Renal cortical epithelial cell (primary cell): Measurements from ENCODE around the gene ELAPOR1. TPM values are rescaled to one million over a fixed set of nuclear protein-coding genes. Genes with fewer than 3 reads are reported as not detected.
"Not testable (repeated sequence)": the region's sequence is repeated elsewhere in the genome, so short reads cannot be mapped to it uniquely, and the experiment has no call there.

Experiments
- DNase-seq: peaks from one replicate; pipeline ENCODE4 v3.0.0-alpha.2; 2011; ENCODE audit warnings: low read depth
- total RNA-seq: library from RNA; depleted of rRNA; stranded (reverse); fragments of >200 nt; gene quantifications from 2 replicates; pipeline ENCODE4 v1.2.3, GENCODE V29; 2014

Gene ELAPOR1
- total RNA-seq, 1 donor from 2014 or later = 0.99 TPM

DNA sequence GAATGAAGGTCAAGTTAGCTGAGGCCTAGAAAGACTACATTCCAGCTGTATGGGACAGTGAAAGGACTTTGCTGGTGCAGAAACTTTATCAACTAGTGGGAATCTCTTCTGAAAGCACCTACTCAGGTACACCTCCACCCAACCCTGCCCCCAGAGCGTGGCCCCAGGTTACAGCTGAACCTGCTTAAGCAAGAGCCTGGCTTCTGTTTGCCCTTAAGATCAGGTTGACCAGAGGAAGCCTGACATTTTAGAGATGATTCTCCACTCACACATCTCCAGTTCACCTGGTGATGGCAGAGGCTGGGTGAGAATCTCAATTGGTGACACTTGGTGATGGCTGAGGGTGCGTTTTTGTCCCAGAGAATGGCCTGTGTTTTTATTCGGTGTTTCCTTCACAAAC is 24.0 kb downstream of the ELAPOR1 start:
- DNase-seq = no peak

DNA sequence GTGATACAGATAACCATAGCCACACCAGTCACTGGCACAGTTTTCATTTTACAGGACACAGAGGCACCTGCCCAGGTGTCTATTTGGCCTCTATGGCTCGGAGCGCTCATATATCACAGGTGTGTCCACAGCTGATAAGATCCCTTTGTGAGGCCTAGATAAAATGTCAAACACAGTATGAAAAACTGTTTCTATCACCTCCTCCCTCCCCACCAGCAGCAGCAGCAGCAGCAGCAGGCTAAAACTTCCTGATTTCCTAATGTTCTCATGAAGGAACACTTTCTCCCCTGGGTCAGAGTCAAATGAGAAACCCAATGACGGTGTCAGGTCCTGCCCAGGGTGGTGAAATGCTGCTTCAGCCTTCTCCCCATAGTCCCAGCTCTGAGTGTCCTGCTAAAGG is 24.4 kb downstream of the ELAPOR1 start:
- no peak for DNase-seq

DNA sequence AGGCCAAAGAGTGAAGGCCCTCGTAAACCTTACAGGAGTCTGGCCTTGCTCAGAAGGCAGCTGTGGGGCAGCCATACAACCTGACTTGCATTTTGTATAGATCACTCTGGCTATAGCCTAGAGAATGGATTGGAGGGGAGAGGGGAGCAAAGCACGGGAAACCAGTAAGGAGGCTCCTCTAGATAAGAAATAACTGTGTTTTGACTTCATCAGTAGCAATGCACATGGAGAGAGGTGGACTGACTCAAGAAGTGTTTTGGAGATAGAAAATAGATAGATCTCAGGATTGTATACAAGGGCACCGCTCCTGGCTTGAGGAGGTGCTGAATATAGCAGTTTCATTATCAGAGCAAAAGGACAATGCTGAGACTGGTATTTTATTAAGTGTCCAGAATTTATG is 26.5 kb downstream of the ELAPOR1 start:
- no peak for DNase-seq

DNA sequence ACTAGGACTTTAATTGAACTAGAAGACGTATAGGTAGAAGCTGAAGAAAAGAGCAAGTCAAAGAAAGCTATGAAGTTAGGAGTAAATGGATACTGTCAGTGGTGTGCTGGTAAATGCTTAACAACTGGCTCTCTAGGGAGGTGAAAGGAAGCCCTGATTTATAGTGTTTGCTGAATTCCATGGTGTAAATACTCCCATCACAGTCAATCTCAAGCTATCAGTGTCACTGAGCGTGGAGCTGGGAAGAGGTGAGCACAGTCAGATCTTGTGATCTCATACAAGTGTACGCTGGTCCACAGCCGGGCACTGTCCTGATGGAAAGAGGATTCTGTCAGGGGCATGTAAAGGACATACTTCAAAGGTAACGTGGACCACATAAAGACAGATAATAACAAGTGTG is 28.3 kb downstream of the ELAPOR1 start:
- no peak for DNase-seq

DNA sequence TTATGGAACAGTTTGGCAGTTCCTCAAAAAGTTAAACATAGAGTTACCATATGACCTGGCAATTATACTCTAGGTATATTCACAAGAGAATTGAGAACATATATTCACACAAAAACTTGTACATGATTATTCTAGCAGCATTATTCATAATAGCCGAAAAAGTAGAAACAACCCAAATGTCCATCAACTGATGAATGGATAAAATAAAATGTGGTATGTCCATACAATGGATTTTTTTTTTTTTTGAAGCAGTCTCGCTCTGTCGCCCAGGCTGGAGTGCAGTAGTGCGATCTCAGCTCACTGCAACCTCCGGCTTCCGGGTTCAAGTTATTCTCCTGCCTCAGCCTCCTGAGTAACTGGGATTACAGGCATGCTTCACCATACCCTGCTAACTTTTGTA is 28.8 kb downstream of the ELAPOR1 start:
- DNase-seq = not testable (repeated sequence)

DNA sequence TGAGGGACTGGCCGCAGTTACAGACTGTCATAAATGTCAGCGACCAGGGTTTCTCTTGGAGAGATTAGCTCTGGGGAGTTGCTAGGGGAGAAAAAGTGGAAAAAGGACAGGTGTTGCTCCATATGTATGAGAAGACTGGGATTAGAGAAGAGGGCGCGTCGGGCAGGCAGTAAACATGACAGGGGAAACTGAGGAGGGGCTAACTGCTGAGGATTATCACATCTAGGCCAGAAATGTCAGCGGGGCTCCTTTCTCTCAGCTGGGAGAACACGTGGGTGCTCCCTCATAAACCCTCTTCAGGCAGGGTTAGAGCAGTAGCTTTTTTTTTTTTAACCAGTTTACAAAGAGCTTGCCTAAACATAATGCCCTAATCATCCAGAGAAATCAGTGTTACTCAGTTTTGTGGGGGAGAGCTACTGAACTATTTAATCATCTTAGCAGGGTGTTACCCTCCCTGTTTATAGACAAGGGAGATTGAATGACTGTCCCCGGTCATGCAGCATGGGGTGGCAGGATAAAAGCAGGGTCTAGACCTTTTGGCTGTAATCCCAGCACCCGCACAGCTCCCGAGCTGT is 35.2 kb downstream of the ELAPOR1 start:
- DNase-seq = no peak

DNA sequence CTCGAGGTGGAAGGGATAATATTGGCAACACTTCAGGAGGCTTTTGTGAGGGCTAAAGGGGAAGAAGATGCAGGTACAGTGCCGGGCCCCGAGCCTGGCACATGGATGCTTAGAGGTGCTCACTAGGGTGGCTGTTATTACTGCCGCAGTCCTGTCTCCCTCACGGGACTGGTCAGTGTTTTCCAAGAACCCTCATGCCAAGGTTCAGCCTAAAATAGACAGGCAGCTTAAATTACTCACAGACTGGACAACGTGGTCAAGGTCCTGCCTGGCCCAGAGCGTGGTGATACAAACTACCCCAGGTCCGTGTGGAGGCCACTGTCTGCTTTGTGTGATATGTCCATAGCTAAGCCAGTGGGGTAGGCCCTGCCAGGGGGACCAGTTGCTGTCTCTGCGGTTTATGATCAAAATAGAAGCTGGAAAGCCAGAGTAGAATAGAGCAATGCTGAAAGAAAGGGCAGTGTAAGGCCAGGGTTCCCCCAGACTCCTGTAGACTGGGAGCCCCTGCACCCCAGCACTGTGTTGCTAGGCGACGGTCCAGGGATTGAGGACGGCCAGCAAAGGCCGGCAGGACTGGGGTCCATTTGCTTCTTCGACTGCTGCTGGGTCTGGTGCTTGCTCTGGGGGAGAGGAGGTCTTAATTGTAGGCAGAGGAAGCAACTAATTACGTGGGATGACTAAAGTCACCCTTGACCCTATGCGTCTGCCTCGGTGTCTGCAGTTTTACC is 36.1 kb downstream of the ELAPOR1 start:
- DNase-seq = no peak

DNA sequence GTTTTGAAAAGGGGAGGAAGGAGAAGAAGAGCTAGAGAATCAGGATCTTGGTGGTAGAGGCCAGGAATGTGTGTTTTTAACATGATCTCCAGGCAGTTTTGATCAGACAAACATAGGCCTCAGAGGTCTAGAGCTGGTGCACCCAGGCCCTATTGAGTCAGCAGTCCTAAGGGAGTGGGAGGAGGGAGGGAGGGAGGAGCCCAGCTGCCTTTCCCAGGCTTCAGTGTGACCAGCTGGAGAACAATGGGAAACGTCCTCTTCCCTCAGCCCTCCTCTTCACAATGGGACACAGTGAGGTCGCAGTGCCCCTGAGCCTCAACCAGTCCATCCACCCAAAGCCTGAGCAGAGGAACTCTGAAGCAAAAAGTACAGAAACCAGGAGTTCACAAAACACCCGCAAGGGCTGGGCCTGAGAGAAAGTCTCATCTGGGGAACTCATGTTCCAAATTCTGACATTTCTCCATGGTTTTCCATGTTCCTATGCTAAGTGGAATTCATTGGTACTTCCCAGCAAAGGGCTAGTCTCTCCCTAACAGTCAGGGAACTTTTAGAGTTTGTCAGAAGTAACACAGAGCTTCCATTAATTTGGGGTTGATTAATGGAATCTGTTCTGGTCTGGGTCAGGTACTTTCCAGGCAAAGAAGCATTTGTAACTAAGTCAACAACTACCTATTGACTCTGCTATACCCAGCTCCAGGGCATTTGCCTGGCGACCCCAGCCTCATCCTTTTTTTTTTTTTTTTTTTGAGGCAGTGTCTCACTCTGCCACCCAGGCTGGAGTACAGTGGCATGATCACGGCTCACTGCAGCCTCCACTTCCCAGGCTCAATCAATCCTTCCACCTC is 37.5 kb downstream of the ELAPOR1 start:
- peak; percentile 78 for DNase-seq

DNA sequence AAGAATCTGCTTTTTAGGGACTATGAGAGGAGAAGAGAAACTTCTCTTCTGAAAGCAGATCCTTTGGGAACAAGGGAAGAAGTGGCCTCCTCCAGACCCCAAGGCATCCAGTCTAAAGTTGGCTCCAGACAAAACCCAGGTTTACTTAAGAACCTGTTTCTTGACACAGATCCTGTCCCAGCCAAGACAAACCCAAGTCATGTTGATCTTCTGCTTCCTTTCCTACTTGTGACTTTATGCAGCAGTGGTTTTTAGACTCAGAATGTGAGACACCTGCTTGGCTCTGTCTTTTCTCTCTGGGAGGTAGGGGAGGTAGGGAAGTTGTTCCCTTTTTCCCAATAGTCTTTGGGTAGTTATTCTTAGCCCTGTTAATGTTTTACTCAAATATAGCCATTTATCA is 38.3 kb downstream of the ELAPOR1 start:
- DNase-seq = no peak

DNA sequence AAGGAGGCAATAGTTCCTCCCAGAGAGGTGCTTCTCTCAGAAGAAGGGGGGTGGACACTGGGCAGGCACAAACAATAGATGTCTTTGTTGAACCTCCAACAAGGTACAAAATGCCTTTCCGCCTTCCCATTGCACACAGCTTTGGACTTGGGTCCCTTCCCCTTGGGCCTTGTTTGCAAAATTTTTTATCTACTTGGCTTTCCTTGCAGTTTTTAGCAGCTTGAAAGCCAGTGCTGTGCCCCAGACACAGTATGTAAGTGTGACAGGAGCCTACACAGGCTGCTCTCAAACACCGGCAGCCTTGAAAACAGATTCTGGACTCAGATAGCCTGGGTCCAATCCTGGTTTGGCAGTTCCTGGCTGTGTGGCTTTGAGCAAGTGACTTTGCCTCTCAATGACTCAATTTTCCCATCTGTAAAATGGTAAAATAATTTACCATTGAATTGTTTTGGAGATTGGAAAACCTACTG is 43.0 kb downstream of the ELAPOR1 start:
- no peak for DNase-seq

DNA sequence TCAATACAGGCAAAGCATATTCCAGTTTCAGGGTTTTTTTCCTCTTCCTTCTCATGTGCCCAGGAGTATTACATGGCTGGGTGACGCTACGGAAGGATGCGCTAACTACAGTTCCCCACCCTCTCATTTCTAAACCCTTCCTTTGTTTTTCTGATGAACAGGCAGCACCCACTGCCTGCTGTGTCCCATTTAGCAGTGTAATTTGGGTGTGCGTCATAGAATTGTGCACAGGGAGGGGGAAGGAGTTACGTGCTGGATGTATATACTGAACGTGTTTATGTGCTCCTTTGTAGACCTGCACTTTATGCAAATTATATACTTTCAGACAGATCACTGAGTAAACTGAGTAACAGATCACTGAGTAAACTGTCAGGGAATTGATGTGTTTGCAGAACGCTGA is 44.5 kb downstream of the ELAPOR1 start:
- no peak for DNase-seq

DNA sequence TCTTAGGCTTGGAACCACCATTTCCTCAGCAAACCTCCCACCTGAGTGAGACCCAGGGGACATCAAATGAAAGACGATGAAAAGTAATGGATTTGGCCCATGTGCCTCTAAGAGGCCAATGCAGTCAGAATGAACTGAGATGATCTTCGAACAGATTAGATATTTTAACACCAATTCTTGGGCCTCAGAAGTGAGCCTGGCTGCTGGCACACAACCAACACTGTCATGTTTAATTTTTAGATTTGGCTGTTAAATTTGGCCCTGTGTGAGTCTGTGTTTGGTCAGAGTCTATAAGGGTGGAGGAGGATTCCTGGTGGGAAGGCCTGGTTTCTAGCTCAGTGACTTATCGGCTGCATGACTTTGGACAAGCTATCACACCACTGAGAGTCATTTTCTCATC is 45.4 kb downstream of the ELAPOR1 start:
- DNase-seq = no peak

DNA sequence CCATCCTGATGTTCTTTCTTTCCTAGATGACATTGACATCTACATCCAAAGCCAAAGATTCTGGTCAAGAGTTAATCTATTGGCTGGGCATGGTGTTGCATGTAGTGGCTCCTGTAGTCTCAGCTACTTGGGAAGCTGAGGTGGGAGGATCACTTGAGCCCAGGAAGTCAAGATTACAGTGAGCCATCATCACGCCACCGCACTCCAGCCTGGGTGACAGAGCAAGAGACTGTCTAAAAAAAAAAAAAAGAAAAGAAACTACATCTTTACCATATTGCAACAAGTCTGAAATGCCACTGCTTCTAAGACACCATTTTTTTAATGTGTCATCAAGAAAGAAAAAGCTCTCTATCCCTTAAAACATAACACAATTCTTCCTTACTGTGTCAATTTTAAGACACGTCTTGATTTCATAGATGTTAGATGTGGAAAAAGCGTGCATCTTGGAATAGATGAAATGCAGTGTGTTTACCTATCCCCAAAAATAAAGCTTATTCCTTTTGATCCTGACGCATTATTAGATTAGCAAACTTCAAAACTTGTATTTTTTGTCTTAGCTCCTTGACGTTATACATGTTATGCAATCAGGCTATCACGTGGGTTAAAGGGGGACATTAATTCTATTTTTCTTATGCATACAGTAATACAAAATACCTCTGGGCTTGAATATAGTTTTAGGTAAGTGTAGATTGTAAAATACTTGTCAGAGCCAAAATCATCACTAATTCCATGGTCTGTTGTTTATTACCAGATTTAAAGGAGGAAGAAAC is 46.3 kb downstream of the ELAPOR1 start:
- peak; percentile 74 for DNase-seq

DNA sequence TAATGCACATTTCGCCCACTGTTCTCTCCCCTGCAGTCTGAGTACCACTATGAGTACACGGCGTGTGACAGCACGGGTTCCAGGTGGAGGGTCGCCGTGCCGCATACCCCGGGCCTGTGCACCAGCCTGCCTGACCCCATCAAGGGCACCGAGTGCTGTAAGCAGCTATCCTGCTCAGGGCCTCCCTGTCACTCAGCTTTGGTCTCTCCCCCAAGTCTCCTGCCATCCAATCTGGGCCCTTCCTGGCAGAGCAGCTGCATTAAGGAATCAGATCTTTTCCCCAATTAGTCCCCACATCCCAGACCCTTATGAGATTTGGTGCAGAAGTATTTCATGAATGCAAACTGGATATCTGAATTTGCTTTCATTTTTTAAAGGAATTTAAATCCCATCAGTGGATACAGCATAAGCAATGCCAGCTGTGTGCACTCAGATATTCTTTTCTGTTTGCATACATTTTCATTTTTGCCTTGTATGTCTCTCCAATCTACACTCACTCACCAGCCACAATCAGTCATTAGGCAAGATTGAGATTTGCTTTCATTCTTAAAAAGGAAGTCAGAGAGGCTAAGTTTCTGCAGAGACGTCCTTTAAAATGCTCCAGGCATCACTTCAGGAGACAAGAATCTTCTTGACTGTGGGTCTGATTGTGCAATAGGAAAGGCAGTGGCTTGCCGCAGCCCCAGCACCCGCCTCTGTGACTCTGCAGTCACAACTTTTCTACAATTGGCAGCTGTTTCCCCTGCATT is 48.1 kb downstream of the ELAPOR1 start:
- peak; percentile 87 for DNase-seq

DNA sequence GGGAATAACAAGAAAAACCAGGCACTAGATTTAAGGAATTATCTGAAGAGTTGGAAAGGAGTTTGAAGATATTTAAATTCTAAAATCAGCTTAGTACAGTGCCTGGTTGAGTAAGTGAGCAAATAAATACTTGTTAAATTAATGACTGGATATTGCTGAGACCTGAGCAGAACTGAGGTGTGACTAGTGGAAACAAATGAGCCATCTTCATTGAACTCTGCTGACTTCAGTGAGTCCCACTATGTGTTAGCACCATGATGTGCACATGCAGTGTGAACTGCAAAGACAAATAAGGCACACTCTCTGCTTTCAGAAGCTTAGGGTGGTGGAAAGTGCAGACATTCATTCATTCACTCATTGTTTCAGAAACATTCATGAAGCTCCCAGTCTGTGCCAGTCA is 48.7 kb downstream of the ELAPOR1 start:
- no peak for DNase-seq

DNA sequence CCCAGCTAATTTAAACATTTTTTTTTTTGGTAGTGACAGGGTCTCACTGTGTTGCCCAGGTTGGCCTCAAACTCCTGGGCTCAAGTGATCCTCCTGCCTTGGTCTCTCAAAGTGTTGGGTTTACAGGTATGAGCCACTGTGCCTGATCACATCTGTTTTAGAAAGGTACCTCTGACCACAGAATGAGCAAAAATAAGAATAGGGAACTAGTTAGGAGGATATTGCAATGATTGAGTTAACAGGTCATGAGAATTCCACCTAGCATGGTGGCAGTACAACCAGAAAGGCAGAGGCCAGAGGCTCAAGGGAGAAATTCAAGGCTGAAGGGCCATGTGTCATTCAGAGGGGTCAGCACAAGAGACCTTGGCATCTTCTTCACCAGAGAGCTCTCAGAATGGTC is 49.6 kb downstream of the ELAPOR1 start:
- DNase-seq = peak; percentile 39

Other genes with a start within 250 kb of the ELAPOR1 start
- 18.6 and 30.9 TPM in 2 replicates for gene GPSM2, start 237.1 kb upstream of the ELAPOR1 start, total RNA-seq
- gene CLCC1, start 150.6 kb upstream of the ELAPOR1 start, total RNA-seq = 45.7 and 46.4 TPM in 2 replicates
- 21.0 and 43.2 TPM in 2 replicates for gene WDR47, start 72.0 kb upstream of the ELAPOR1 start, total RNA-seq
- gene TAF13, start 38.1 kb upstream of the ELAPOR1 start, total RNA-seq = 114 and 177 TPM in 2 replicates
- gene TMEM167B, start 23.4 kb upstream of the ELAPOR1 start, total RNA-seq = 21.4 and 32.1 TPM in 2 replicates
- 223 and 265 TPM in 2 replicates for gene SARS1, start 99.8 kb downstream of the ELAPOR1 start, total RNA-seq
- gene CELSR2, start 135.4 kb downstream of the ELAPOR1 start, total RNA-seq = 8.5 and 75.9 TPM in 2 replicates
- gene PSRC1, start 169.0 kb downstream of the ELAPOR1 start, total RNA-seq = 1.5 and 2.1 TPM in 2 replicates
- gene MYBPHL, start 192.9 kb downstream of the ELAPOR1 start, total RNA-seq = not detected in 2 replicates